ENCODE results near the gene ASNSD1.

DNA sequence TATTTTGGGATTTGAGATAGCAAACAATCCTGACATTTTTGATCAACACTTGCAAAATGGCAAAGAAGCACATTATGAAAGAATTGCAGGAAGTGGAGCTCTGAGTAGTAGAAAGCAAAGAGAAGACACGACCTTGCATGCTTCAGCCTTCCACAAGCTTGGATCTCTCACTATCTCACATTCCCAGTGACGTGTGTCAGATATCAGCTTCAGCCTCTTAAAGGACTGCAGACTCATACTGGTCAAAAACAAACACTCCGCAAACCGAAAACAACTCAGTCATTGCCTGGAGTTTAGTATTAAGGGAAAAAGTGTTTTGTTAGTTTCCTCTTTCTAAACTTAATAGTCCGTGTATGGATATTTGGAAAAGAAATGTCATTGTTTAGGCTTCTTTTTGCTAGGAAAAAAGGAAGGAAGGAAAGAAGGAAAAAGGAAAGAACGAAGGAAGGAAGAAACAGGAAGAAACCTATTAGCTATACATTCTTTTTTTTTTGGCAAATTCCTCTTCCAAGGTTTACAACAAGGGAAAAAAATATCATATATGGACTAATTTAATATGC lies 48.1 kb upstream of the ASNSD1 start:
- no peak for TF ChIP-seq EZH2 (IDR thresholded peaks at IDR 0.05)
- no peak for TF ChIP-seq POLR2AphosphoS5 (IDR thresholded peaks at IDR 0.05; ENCODE audit: borderline replicate concordance, low read depth, low read length)

Data from SK-N-MC (cell line).